Smooth muscle cell (in vitro differentiated cells): Measurements from ENCODE around the gene DNAJC11. TPM values are rescaled to one million over a fixed set of nuclear protein-coding genes. Genes with fewer than 3 reads are reported as not detected.

Experiments used
- DNase-seq: peaks from one replicate; lab custom pipeline; 2025; ENCODE audit not compliant: unreplicated experiment; lab: John Stamatoyannopoulos, UW
- H2AFZ ChIP-seq: fragments of 200-600 bp; sonication (generic); 2 replicates; pipeline ENCODE4 v1.6.0; 2016; ENCODE audit warnings: antibody characterized with exemption, low read depth, mild to moderate bottlenecking
- H3F3A ChIP-seq: fragments of 200-600 bp; sonication (generic); 2 replicates; pipeline ENCODE4 v1.6.0; 2017; ENCODE audit warnings: antibody characterized with exemption, low read depth
- H3K27ac ChIP-seq: fragments of 200-600 bp; sonication (generic); 2 replicates; pipeline ENCODE4 v1.5.1; 2016; ENCODE audit warnings: low read depth, mild to moderate bottlenecking
- H3K27me3 ChIP-seq: fragments of 200-600 bp; sonication (generic); 2 replicates; pipeline ENCODE4 v1.6.1; 2016; ENCODE audit warnings: low read depth, mild to moderate bottlenecking
- H3K36me3 ChIP-seq: fragments of 200-600 bp; sonication (generic); 2 replicates; pipeline ENCODE4 v1.5.1; 2016; ENCODE audit warnings: low read depth
- H3K4me1 ChIP-seq: fragments of 200-600 bp; sonication (generic); 2 replicates; pipeline ENCODE4 v1.5.1; 2016; ENCODE audit warnings: low read depth
- H3K4me2 ChIP-seq: fragments of 200-600 bp; sonication (generic); 2 replicates; pipeline ENCODE4 v1.6.0; 2016; ENCODE audit warnings: mild to moderate bottlenecking
- H3K4me3 ChIP-seq: fragments of 200-600 bp; sonication (generic); 2 replicates; pipeline ENCODE4 v1.5.1; 2016; ENCODE audit warnings: mild to moderate bottlenecking
- H3K79me2 ChIP-seq: fragments of 200-600 bp; sonication (generic); 2 replicates; pipeline ENCODE4 v1.6.0; 2016; ENCODE audit warnings: low read depth, mild to moderate bottlenecking
- H3K9ac ChIP-seq: fragments of 200-600 bp; sonication (generic); 2 replicates; pipeline ENCODE4 v1.6.0; 2016; ENCODE audit warnings: low read depth
- H3K9me3 ChIP-seq: fragments of 200-600 bp; sonication (generic); replicated peaks from 2 replicates; pipeline ENCODE4 v1.5.1; 2016; ENCODE audit warnings: low read depth
- H4K20me1 ChIP-seq: fragments of 200-600 bp; sonication (generic); 2 replicates; pipeline ENCODE4 v1.6.0; 2016; ENCODE audit warnings: low read depth
- WGBS: methylation state at CpG from one replicate; pipeline ENCODE4 v1.1.7; 2016; ENCODE audit warnings: low lambda C conversion rate; 5-methylcytosine and 5-hydroxymethylcytosine counted together
- polyA plus RNA-seq: library from polyadenylated mRNA; unstranded; fragments of >200 nt; fragmentation: Nextera tagmentation; extraction: Ambion mirVana; gene quantifications from 2 replicates; pipeline ENCODE4 v1.2.1, GENCODE V29; 2016
- total RNA-seq: library from RNA; depleted of rRNA; stranded (reverse); fragments of >200 nt; gene quantifications from 2 replicates; pipeline ENCODE4 v1.2.3, GENCODE V29; 2014
- TF ChIP-seq, protein P1 (sequence below): fragments of 200-600 bp; sonication (generic); IDR thresholded peaks from 2 replicates; pipeline ENCODE4 v1.5.1; 2017; ENCODE audit warnings: borderline replicate concordance, mild to moderate bottlenecking, antibody characterized with exemption; ENCODE audit not compliant: insufficient read depth, poor library complexity, severe bottlenecking

DNAJC11 gene
- total and polyA plus RNA-seq, 2 experiments from 2014 or later = 25.5 to 35.7 TPM

DNA sequence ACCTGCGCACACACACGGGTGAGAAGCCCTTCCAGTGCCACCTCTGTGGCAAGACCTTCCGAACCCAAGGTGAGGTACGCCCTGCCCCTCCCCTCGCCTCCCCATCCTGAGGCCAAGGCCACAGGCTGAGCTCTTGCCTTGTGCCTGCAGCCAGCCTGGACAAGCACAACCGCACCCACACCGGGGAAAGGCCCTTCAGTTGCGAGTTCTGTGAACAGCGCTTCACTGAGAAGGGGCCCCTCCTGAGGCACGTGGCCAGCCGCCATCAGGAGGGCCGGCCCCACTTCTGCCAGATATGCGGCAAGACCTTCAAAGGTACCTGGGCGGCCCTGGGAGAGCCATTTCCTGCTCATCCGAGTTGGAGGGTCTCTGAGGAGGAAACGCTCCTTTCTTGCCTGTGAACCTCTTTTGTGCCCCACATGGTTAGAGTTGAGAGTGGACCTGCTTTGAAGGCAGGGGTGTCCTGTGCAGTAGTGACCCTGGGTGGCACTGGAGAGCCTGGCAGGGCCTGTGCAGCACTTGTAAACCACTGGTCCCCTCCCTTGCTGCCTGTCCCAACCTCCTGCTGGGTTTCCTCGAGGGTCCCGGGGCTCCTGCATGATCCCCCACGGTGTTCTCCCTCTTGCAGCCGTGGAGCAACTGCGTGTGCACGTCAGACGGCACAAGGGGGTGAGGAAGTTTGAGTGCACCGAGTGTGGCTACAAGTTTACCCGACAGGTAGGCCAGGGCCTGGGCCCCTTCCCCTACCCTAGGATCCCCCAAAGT, 113.3 kb downstream of the DNAJC11 start:
- no peaks in the 10 kb centered on the region for H3K36me3 ChIP-seq
- WGBS = 91% methylated on average over 25 of the region's 25 CpGs
- H3K9ac ChIP-seq = no peak overlapping the region
- TF ChIP-seq, protein P1, sequence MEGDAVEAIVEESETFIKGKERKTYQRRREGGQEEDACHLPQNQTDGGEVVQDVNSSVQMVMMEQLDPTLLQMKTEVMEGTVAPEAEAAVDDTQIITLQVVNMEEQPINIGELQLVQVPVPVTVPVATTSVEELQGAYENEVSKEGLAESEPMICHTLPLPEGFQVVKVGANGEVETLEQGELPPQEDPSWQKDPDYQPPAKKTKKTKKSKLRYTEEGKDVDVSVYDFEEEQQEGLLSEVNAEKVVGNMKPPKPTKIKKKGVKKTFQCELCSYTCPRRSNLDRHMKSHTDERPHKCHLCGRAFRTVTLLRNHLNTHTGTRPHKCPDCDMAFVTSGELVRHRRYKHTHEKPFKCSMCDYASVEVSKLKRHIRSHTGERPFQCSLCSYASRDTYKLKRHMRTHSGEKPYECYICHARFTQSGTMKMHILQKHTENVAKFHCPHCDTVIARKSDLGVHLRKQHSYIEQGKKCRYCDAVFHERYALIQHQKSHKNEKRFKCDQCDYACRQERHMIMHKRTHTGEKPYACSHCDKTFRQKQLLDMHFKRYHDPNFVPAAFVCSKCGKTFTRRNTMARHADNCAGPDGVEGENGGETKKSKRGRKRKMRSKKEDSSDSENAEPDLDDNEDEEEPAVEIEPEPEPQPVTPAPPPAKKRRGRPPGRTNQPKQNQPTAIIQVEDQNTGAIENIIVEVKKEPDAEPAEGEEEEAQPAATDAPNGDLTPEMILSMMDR = no peak
- H3K4me2 ChIP-seq = no peak overlapping the region
- H3K27ac ChIP-seq = no peak overlapping the region
- H2AFZ ChIP-seq = no peak overlapping the region
- H3F3A ChIP-seq = no peaks in the 10 kb centered on the region
- no peak for DNase-seq
- H3K9me3 ChIP-seq = no peaks in the 10 kb centered on the region
- peaks cover 23% of the 10 kb centered on the region for H4K20me1 ChIP-seq
- no peaks in the 10 kb centered on the region for H3K79me2 ChIP-seq
- no peaks in the 10 kb centered on the region for H3K27me3 ChIP-seq
- H3K4me3 ChIP-seq = no peak overlapping the region
- H3K4me1 ChIP-seq = no peaks in the 10 kb centered on the region

DNA sequence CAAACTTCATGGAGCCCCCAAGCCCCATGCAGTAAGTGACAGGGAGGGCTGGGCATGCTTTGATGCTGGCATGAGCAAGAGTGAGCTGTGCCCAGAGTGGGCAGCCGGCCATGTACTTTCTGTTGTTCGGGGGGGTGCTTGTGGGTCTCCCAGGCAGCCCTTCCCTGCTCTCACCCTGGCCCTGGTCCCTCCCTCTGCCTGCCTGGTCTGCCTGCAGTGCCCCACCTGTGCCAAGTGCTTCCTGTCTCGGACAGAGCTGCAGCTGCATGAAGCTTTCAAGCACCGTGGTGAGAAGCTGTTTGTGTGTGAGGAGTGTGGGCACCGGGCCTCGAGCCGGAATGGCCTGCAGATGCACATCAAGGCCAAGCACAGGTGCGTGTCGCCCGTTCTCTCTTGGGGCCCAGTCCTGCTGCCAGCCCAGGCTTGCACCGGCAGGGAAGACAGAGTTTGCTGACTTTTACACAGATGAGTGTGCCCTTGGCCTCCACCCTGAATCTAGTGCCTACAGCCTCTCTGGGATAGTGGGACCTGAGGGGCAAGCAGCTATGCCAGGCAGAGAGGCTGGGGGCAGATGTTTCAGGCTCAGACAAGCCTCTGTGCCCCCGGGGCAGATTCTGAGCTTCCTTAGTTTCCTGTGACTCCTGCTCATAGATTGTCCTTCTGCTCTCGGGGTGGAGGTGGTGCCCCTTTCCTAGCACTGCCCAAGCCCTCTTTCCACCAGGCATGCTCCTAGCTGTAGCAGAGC, 114.2 kb downstream of the DNAJC11 start:
- Histone ChIP-seq H3K4me3 (no peak overlapping the region), H3K79me2 (peaks cover 4% of the 10 kb centered on the region), H4K20me1 (peaks cover 21% of the 10 kb centered on the region), H3K27ac (no peak overlapping the region), H3K9ac (no peak overlapping the region), H2AFZ (no peak overlapping the region), H3K4me2 (no peak overlapping the region), H3K36me3 (no peaks in the 10 kb centered on the region), H3K9me3 (no peaks in the 10 kb centered on the region), H3F3A (no peaks in the 10 kb centered on the region), H3K27me3 (no peaks in the 10 kb centered on the region), H3K4me1 (no peaks in the 10 kb centered on the region)
- TF ChIP-seq, protein P1 = no peak
- no peak for DNase-seq
- 92% methylated on average over 13 of the region's 13 CpGs for WGBS

DNA sequence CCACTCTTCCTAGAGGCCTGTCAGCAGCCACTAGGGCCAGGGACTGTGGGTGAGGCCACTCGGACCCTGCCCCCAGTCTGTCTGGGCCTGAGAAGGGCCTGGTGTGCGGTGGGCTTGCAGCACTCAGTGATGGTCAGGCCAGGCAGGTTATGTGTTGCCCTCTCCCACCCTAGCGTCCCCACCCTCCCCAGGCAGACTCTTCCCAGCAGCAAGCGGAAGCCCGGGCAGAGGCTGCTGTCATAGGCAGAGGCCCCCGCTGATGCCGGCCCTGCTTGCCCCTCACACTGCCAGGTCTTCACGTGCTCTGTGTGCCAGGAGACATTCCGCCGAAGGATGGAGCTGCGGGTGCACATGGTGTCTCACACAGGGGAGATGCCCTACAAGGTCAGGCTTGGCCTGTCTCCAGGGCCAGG, 115.2 kb downstream of the DNAJC11 start:
- no peak overlapping the region for H3K9ac ChIP-seq
- TF ChIP-seq, protein P1 = no peak
- peaks cover 17% of the 10 kb centered on the region for H4K20me1 ChIP-seq
- no peak overlapping the region for H3K27ac ChIP-seq
- no peak overlapping the region for H2AFZ ChIP-seq
- H3K79me2 ChIP-seq = peaks cover 4% of the 10 kb centered on the region
- H3K27me3 ChIP-seq = no peaks in the 10 kb centered on the region
- no peaks in the 10 kb centered on the region for H3K4me1 ChIP-seq
- no peak overlapping the region for H3K4me2 ChIP-seq
- no peaks in the 10 kb centered on the region for H3F3A ChIP-seq
- 95% methylated on average over 8 of the region's 11 CpGs for WGBS
- no peak for DNase-seq
- H3K9me3 ChIP-seq = no peaks in the 10 kb centered on the region
- no peak overlapping the region for H3K4me3 ChIP-seq
- no peaks in the 10 kb centered on the region for H3K36me3 ChIP-seq
